CD4-positive, alpha-beta T cell treated with Interleukin-2 at 100 ng/mL for 4 hours (primary cell): Measurements from ENCODE around the gene KRTAP20-3.

Source experiments
- DNase-seq: peaks from one replicate; pipeline ENCODE4 v3.0.0-alpha.2; 2020; ENCODE audit warnings: low spot score

The KRTAP20-3 gene

DNA sequence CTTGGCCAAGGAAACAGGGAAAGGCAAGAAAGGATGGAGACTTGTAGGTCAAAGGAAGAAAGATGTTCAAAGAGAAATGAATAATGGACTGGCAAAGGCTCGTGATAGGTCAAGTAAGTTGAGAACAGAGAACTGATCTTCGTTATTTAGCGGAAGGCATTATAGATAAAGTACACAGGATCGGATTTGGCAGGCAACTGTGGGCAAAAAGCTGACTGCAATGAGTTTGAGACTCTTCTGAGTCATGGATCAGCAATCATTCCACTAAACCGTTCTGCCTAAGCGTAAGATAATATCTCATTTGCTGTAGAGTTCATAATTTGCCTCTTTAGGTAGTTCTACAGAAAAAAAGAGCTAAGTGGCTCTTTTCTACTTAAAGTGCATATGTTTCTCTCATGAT is 41.8 kb downstream of the KRTAP20-3 start:
- DNase-seq: no peak

GRCh38 chr21:30689822-30690221 is 47.2 kb downstream of the KRTAP20-3 start:
- no peak for DNase-seq
